Bone marrow (tissue), 2 donors: Measurements from ENCODE around the gene DPYSL4.

Source experiments
- DNase-seq, 2 donors: peaks; one replicate each; lab custom pipeline; 2025; lab: John Stamatoyannopoulos, UW

DPYSL4 gene

GRCh38 chr10:132178672-132179545, 7.8 kb upstream of the DPYSL4 start:
- DNase-seq: no peak

DNA sequence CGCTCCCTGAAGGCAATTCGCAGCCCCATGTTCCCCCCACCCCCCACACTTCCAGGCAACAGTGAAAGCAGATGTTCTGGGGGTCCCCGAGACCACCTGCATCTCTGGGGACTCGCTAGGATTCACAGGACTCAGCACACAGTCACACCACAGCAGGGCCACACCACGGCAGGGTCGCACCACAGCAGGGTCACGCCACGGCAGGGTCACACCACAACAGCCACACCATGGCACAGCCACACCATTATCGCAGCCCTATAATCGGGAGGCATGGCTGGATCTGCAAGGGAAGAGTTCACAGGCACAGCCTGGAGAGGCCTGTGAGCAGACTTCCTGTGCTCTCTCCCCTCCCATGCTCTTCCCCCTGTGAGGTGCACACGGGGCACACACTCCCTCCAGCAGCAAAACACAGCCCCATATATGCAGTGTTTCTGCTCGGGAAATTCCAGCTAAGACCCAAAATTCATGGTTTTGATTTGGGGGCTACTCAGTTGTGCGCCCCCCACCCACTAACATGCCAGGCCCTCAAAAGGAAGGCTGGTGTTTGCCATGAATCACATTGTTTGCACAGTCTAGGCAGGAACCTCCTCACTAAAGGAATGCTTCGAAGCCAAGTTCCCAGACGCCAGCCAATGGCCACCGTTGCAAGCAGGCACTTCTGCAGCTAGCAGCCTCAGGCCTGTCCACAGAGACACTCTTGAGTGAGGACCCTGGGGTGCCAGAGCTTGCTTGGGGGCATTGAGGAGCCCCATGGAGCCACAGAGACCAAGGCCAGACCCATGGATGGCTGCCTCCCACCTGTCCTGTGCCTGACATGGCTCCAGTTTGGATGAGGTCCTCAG, 7.0 kb upstream of the DPYSL4 start:
- DNase-seq: no peak

DNA sequence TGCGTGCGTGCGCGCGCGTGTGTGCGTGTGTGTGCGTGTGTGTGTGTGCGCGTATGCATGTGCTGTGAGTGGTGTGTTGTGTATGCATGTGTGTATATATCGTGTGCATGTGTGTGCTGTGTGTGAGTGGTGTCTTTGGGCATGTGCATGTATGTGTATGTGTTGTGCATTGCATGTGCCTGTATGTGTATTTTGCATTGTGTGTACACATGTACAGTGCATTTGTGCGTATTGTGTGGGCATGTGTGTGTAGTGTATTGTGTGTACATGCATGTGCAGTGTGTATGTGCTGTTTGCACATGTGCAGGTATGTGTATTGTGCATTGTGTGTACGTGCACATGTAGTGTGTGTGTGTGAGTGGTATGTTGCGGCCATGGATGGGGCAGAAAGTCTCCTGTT, 6.0 kb upstream of the DPYSL4 start:
- no peak for DNase-seq

DNA sequence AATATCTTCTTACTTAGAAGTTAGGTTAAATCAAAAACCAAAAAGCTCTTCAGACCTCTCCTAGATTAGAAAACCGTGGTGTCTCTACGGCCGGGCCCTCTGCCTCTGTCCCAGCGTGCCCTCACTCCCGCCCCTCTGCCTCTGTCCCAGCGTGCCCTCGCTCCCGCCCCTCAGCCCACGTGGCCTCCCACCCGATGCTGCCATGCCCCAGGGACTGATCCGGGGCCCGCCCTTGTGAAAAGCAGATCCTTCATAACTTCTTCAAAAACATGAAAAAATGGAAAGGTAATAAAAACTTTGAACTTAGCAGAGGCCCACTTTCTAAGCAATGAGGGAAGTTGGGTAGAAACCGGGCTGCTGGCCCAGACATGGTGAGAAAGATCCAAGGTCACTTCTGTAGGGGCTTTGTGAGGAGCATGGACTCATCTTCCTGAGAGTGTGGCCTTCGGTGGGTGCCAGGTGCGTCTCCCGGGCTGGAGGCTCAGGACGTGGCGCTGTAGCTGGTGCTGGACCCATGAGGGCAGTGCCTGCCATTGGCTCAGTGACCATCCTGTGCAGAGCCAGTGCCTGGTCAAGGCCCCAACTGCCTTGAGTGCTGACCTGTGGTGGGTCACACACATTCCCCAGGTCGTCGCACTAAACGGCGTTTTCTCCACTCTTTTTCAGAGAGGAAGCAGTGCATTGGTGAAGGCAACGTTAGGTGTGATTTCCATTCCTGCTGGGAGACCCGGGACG, 4.9 kb upstream of the DPYSL4 start:
- DNase-seq: no peak

- no peak for DNase-seq
Observed at GRCh38 chr10:132182591-132182990, 4.2 kb upstream of the DPYSL4 start.

DNA sequence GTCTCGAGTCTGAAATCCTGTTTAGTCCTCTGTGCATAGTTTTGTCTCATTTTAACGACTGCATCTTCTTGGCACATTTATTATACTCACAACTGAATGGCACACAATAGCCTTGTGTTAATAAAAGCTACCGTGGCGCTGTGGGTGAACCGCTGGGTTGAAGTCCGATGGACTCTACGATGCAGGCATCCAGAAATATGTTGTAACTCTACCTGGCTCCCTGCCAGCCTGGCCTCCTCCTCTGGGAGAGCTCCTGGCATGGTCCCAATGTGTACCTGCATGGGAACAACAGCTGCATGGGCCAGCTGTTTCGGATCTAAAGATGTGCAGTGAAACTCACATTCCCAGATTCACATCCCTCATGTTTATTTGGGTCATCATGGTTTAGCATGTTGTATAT, 3.7 kb upstream of the DPYSL4 start:
- DNase-seq: no peak

DNA sequence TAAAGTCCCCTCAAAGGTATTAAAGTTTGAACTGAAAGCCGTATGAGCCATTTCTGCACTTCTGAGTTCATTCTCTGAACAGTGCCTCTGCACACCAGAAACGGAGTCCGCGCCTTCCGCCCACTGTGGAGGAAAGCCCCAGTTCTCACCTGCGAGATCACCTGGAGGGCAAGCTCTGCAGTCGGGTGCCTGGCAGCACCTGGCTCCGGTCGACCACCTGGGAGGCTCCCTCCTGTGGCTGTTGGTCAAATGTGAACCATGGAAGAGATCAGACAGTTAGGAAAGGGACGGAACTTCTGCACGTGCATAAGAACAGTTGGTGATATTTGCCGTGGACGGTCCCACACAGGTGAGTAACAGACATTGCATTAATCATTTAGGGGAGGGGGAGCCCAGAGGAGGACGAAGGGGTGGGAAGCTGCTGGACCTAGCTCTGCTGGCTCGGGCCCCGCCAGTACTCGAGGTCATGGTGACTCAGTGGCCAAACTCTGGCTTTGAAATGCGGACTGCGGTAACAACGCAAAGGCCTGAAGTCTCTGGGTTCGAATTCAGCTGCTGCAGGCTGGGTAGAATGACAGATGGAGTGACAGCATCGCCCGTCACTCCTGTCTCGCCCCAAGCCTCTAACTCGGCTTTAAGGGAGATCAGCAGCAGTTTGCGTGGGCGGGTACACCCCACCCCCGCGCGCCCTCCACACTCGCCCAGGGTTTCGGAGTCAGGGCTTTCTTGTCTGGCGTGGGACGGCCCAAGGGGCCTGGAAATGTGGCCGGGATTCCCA, 1.7 kb upstream of the DPYSL4 start:
- DNase-seq: no peak

- no peak for DNase-seq
Observed at GRCh38 chr10:132185601-132186487, 904 bp upstream of the DPYSL4 start.

DNA sequence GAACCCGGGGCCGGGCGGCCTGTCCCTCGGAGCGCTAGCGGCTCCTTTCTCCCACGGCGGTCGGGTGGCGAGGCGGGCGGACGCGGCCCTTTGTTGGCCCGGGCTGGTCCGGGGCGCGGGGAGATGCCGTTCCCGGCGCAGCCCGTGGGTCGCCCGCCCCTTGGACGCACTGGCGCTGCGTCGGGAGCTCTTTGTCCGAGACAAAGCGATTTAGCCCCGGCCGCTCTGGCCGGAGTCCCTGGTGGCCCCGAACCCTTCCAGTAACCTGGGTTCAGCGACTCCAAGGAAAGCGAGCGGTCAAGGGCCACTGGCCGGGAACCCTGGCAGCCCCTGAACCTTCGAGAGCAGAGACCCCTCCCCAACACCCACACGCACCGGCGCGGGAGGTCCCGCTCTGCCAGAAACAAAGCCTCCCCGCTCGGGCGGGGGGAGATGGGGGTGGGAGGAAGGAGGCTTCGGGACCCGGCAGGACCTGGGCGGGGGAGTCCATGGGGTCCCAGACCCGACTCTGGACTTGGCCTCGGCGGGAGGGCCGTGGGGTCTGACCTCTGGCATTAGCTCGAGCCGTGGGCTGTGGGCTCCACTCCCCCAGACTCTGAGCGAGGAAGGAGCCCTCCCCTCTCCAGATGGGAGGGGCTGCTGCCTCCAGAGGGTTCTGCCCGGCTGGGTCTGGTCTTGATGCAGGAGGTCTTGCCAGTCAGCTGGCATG, 836 bp downstream of the DPYSL4 start:
- DNase-seq: no peak

DNA sequence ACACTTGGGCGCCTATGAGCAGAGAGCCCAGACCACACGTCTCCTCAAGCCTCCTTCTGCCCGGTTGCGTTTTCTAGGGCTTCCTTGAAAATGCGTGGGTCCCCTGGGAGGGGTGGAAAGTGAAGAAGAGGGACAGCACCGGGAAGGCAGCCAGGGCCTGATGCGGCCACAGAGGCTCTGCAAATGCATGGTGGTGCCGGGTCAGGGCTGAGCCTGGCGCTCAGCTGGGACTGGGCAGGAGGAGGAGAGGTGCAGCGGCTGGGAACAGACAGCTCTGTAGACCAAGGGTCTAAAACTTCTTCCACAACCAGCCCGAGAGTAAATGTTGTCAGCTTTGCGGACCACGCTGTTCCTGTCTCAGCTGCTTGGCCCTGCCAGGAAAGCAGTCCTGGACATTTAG, 1.6 kb downstream of the DPYSL4 start:
- no peak for DNase-seq

GRCh38 chr10:132189016-132189415, 2.3 kb downstream of the DPYSL4 start:
- no peak for DNase-seq

DNA sequence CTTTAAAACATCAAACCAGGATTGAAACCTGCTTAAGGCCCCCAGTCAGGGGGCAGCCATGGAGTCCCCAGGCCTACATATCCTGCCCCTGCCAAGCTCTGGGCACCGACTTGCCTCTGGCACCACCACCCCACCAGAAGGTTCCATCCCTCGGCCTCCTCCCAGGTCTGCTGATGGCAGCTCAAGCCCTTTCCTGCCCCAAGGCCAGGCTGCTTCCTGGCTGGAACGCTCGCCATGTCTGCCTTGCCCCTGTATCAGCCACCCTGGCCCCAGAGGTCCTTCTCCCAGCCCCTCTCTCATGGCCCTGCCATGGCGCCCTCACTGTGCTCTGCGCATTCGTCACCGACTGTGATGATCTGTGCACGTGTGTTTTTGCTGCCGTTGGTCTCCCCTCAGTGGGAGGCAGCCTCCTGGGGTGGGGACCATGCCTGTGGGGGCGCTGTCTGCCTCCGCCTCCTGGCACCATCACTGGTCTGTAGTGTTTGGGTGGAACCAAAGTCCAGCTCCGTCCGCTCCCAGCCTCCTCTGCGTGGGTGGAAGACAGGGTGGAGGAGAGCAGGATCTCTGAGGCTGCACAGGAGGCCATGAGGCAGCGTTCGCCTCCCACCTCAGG, 3.2 kb downstream of the DPYSL4 start:
- no peak for DNase-seq

GRCh38 chr10:132192076-132192975, 5.6 kb downstream of the DPYSL4 start:
- no peak for DNase-seq

DNA sequence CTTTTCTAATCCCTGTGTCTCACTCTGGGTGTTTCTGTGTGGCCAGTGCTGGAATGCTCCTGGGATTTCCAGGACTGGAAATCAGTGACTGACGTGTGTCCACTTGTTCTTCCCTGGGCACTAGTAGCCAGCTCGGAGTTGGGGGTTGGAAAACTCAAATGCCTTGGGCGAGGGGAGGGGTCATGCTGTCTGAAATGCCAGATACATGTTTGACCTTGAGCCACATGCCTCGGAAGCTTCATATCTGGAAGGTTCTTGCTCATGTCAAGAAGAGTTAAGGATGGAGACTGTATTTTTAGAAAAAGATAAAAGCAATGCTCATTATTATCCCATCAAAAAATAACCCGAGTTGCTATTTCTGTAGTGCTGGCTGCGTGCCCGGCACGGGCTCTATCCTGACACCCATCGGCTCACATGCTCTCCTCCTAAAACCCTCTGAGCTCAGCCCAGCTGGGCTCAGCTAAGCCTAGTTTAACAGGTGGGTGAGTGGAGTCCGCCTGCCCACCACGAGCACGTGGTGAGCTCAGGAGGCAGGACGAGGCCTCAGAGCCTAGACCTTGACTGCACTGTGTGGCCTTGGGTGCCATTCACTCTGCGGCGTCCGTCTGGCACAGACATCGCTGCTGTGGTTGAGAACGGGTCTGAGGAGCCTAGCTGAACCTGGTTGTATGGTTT, 6.4 kb downstream of the DPYSL4 start:
- no peak for DNase-seq

DNA sequence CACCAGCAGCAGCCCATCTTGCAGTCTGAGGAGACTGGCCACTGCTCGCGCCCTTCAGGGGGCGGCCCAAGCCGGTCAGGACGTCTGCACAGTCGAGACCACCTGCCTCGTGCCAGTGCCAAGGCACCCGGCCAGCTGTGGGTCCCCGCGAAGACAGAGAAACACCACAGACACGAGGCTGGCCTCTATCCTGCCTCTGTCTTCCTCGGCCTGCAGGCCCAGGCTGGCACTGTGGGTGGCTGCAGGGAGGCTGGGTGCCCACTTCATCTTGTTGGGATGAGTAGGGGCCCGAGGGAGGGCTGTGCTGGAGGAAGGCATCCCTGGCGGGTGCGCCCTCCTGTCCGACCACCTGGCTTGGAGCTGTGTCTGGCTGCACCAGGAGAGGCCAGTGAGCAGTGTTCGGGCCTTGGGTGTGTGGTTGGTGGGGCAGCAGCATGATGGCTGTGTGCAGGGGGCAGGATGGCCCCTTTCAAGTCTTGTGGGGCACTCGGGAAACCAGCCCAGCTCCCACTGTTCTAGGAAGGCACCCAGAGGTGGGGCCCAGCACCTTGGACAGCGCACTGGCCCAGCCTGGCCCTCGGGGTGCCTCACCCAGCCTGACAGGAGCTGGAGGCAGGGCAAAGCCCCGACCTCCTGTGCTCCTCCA, 7.3 kb downstream of the DPYSL4 start:
- DNase-seq: no peak

- no peak for DNase-seq
Observed at GRCh38 chr10:132194726-132195125, 8.0 kb downstream of the DPYSL4 start.

- DNase-seq: no peak
Observed at GRCh38 chr10:132195366-132196075, 8.8 kb downstream of the DPYSL4 start.
